Natural killer cell (primary cell): Measurements from ENCODE around the gene RHOV. TPM values are rescaled to one million over a fixed set of nuclear protein-coding genes. Genes with fewer than 3 reads are reported as not detected.

ENCODE experiments used
- ATAC-seq, 3 donors: fragments of 150-1000 bp in 2 of 3; fragments of 200-7000 bp in 1 of 3; cut with Tn5 transposase; 1 replicate in 1 of 3; 2 replicates in 2 of 3; pipeline ENCODE4 v1.10.0; 2021; ENCODE audit warnings: mild to moderate bottlenecking in 2 of 3, moderate library complexity in 2 of 3
- DNase-seq, 2 donors: peaks; one replicate each; pipeline versions ENCODE4 v3.0.0 to v3.0.0-alpha.2; 2013 to 2021; ENCODE audit warnings: mixed read lengths in 1 of 2
- H3K27ac ChIP-seq: one replicate; pipeline ENCODE4 v1.5.1; 2013; ENCODE audit warnings: mild to moderate bottlenecking, low read length
- H3K27me3 ChIP-seq: one replicate; pipeline ENCODE4 v1.6.1; 2013; ENCODE audit warnings: low read length; ENCODE audit not compliant: control insufficient read depth, insufficient read depth
- H3K36me3 ChIP-seq: one replicate; pipeline ENCODE4 v1.6.1; 2013; ENCODE audit warnings: low read length; ENCODE audit not compliant: control insufficient read depth, insufficient read depth
- H3K4me1 ChIP-seq: one replicate; pipeline ENCODE4 v1.6.1; 2013; ENCODE audit warnings: low read length; ENCODE audit not compliant: control insufficient read depth, insufficient read depth
- H3K4me3 ChIP-seq: one replicate; pipeline ENCODE4 v1.5.1; 2013; ENCODE audit warnings: low read length
- H3K9me3 ChIP-seq: one replicate; pipeline ENCODE4 v1.6.1; 2013; ENCODE audit warnings: low read length; ENCODE audit not compliant: control insufficient read depth, insufficient read depth
- H3K27ac Mint-ChIP-seq, 2 donors: one replicate each; pipeline ENCODE4 v1.8.0; 2022; ENCODE audit warnings: mild to moderate bottlenecking in 2 of 2, mixed read lengths in 2 of 2, moderate library complexity in 1 of 2
- H3K27me3 Mint-ChIP-seq, 2 donors: one replicate each; pipeline ENCODE4 v1.8.0; 2022; ENCODE audit warnings: low read depth in 2 of 2, mixed read lengths in 2 of 2
- H3K36me3 Mint-ChIP-seq: one replicate; pipeline ENCODE4 v1.8.0; 2022; ENCODE audit warnings: mixed read lengths
- H3K4me1 Mint-ChIP-seq, 2 donors: one replicate each; pipeline ENCODE4 v1.8.0; 2022; ENCODE audit warnings: mixed read lengths in 2 of 2
- H3K4me3 Mint-ChIP-seq: one replicate; pipeline ENCODE4 v1.8.0; 2022; ENCODE audit warnings: mild to moderate bottlenecking, moderate library complexity, mixed read lengths
- H3K9me3 Mint-ChIP-seq, 2 donors: one replicate each; pipeline ENCODE4 v1.8.0; 2022; ENCODE audit warnings: mixed read lengths in 2 of 2
- CTCF ChIP-seq: fragments of 200-600 bp; IDR thresholded peaks from one replicate; pipeline ENCODE4 v1.8.0; 2022; ENCODE audit warnings: antibody characterized with exemption
- WGBS: methylation state at CpG from one replicate; pipeline ENCODE4 v1.1.7; 2013; ENCODE audit warnings: missing lambda C conversion rate; ENCODE audit not compliant: insufficient coverage; 5-methylcytosine and 5-hydroxymethylcytosine counted together
- intact Hi-C: fragments of 100-400 bp; cut with micrococcal nuclease; formaldehyde crosslinking; loops from one replicate; pipeline ENCODE4 v1.14.2; 2022
- total RNA-seq, 4 donors: library from RNA; stranded (reverse); fragments of 120-200 nt in 1 of 4; gene quantifications; one replicate each; pipeline versions ENCODE4 v1.2.3 to v1.2.4, GENCODE V29; 2013 to 2022

Gene RHOV
- total RNA-seq, 3 donors from 2014 or later (not counting 1 experiment from before 2014, with no cell fraction given): not detected

DNA sequence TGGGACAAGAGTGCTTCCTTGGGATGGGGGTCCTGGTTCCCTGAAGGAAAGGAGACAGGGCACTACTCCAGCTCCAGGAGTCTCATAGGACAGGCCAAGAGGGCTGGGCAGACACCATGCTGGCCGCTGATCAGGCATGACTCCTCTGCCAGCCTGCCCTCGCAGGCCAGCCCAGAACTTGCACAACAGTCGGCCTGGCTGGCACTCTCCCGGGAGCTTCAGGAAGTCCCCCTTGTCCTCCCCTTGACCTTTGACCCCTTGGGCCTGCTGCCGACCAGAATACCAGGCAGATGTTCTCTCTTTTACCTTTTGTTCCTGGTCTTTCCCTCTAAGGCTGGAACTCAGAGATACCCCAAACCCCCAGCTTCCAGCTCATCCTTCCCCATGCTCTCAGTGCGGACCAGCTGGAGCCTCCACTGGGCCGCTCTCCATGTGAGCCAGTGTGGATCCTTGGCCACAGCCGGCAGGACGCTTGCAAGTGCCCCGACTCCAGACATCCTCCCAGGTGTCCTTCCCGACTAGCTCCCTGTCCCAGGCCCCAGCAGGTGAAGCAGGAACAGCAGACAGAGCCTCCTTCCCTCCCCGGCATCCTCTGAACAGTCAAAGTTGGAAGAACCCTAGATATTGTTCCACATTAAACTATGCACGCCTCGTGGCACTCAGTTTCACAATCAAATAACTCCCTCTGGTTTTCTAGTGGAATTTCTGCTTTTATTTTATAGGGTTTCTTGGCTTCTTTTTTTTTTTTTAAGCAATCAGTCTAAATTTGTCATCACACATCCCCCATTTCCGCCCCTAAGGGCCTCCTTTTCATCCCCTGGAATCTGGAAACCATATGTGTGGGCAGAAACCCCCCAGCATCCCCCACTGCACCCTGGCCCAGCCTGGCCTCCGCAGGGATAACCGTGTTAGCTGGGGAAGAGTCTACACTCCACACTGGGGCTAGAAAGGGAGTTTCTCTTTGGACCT lies 35.9 kb upstream of the RHOV start:
- H3K4me3 Mint-ChIP-seq: no peak overlapping the region
- no peak overlapping the region for H3K27ac ChIP-seq
- H3K4me1 ChIP-seq: peaks cover 24% of the 10 kb centered on the region

DNA sequence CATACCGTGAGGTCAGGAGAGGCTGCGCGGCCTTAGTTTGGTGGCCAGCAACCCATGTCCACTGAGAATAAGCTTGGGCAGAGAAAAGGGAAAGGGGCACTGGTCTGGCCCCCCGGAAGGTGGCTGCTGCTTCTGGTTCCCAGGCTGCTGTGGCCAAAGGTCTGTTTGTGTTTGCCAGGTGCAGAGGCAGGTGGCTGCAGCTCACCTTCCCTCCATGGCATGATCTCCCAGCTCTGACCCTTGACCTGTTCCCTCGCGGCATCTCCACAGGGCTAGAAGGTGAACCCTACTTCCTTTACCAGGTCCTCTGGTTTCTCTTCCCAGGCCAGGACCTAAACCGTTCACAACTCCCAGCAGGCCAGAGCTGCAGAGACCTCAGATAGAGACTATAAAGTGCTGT lies 34.1 kb upstream of the RHOV start:
- TF ChIP-seq CTCF: no peak
- Histone ChIP-seq H3K36me3 (peaks cover 11% of the 10 kb centered on the region), H3K27ac (no peak overlapping the region), H3K4me1 (peaks cover 32% of the 10 kb centered on the region), H3K9me3 (no peaks in the 10 kb centered on the region), H3K27me3 (no peaks in the 10 kb centered on the region), H3K4me3 (no peak overlapping the region)
- Mint-ChIP-seq H3K36me3 (no peaks in the 10 kb centered on the region), H3K27me3 (no peaks in the 10 kb centered on the region), H3K27ac (peak overlapping the region; percentile 26 to 91), H3K4me3 (peak overlapping the region; percentile 59), H3K4me1 (peaks cover 14 to 43% of the 10 kb centered on the region in 2 donors), H3K9me3 (no peaks in the 10 kb centered on the region)
- DNase-seq: no peak
- intact Hi-C loops: no loop called here
- WGBS: 91% methylated on average over 7 of the region's 7 CpGs
- ATAC-seq: no peak

More for the DNA sequence above, 35.9 kb upstream of the RHOV start:
- Mint-ChIP-seq H3K27me3 (no peaks in the 10 kb centered on the region), H3K27ac (peak overlapping the region in 1 of 2 donors; percentile 13), H3K36me3 (no peaks in the 10 kb centered on the region), H3K4me1 (peaks cover 5 to 26% of the 10 kb centered on the region in 2 donors), H3K9me3 (no peaks in the 10 kb centered on the region)
- intact Hi-C loops: no loop called here
- no peaks in the 10 kb centered on the region for H3K27me3 ChIP-seq
- no peak for DNase-seq
- TF ChIP-seq CTCF: no peak
- ATAC-seq: no peak
- no peaks in the 10 kb centered on the region for H3K36me3 ChIP-seq
- H3K9me3 ChIP-seq: no peaks in the 10 kb centered on the region
- WGBS: 87% methylated on average over 15 of the region's 17 CpGs
- H3K4me3 ChIP-seq: no peak overlapping the region

DNA sequence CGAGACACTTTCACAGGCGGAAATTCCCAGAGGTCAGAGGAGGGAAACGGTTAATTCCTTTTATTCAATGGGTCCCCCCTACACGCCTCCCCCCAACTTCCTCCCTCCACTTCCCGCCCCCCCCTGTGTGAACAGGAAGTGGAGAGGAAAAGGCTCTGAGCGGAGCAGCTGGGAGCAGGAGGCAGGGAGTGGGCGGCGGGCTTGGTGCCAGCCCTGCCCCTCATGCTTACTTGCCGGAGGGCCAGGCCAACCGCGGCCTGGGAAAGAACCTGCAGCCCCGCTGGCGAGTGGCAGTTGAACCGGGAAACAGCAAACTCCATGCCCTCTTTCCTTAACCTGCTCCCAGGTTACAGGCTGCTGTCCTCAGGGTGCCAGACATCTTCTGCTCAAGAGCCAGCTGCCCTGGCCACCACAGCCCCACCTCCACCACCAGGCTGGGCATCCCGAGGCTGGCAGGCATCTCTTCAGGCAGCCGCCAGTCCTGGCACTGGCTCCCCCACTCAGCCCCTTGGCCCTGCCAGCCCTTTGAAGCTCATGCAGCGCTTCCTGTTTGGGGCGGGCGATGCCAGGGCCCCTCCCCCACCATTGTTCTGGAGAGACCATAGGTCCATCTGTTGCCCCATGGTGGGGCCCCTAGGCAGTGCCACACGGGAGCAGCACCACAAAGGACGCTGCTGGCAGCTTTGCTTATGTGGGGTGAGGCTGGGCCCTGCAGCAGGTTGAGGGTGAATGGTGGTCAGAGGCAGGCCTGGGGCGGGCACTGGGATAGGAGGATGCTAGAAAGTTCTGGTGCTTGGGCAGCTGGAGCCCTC lies 33.2 kb upstream of the RHOV start:
- Mint-ChIP-seq H3K27me3 (no peaks in the 10 kb centered on the region), H3K36me3 (no peaks in the 10 kb centered on the region), H3K4me3 (peak overlapping the region; percentile 85), H3K27ac (peak overlapping the region in 1 of 2 donors; percentile 91), H3K9me3 (no peaks in the 10 kb centered on the region), H3K4me1 (peaks cover 19 to 51% of the 10 kb centered on the region in 2 donors)
- Histone ChIP-seq H3K27ac (peak overlapping the region; percentile 84), H3K4me1 (peaks cover 41% of the 10 kb centered on the region), H3K4me3 (peak overlapping the region; percentile 52), H3K9me3 (no peaks in the 10 kb centered on the region), H3K27me3 (no peaks in the 10 kb centered on the region), H3K36me3 (peaks cover 20% of the 10 kb centered on the region)
- TF ChIP-seq CTCF: no peak
- intact Hi-C loops: loop anchor here (2.0 kb wide), 1 partner anchor 46 kb away; the partner anchor contains the start of gene CHAC1
- 11% methylated on average over 17 of the region's 22 CpGs for WGBS
- peak in 1 of 2 donors; percentile 76 for DNase-seq
- peak; percentile 26 to 45 (median 36) for ATAC-seq
